NT2/D1 (cell line): ENCODE measurements around the gene PRSS27.

Experiments used
- SUZ12 ChIP-seq: IDR thresholded peaks from 2 replicates; pipeline ENCODE4 v1.6.1; 2011; ENCODE audit not compliant: insufficient read length, insufficient read depth; ENCODE audit errors: extremely low read depth
- ZNF274 ChIP-seq: IDR thresholded peaks from 2 replicates; pipeline ENCODE4 v1.6.1; 2011; ENCODE audit warnings: mild to moderate bottlenecking, low read depth, low read length

DNA sequence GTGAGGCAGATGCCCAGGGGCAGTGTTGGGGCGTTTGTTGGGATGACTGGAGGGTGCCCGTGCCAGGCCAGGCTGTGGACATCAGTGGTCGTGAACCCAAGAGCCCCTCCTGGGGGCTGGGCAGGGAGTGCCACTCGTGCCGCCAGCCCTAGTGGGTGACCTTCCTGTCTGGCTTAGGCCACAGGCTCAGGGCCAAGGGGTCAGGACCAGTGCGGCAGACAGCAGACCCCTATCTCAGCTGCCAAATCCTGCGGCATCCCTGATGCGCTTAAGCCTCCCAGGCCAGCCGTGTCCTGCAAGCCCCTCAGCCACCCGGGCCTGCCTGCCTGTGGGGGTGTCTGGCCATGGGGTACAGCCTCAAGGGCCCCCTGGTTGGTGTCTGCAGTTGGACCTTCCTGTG, 14.7 kb downstream of the PRSS27 start:
- no peak for TF ChIP-seq ZNF274
- TF ChIP-seq SUZ12: no peak
